ENCODE data around the gene AGBL1. TPM values are rescaled to one million over a fixed set of nuclear protein-coding genes. Genes with fewer than 3 reads are reported as not detected.
A peak's percentile ranks its signal among the peaks of the same experiment; 100 is the strongest.

The AGBL1 gene
- polyA plus RNA-seq, 4 donors: 0.06 to 0.09 (median 0.09) TPM; not detected in 1

DNA sequence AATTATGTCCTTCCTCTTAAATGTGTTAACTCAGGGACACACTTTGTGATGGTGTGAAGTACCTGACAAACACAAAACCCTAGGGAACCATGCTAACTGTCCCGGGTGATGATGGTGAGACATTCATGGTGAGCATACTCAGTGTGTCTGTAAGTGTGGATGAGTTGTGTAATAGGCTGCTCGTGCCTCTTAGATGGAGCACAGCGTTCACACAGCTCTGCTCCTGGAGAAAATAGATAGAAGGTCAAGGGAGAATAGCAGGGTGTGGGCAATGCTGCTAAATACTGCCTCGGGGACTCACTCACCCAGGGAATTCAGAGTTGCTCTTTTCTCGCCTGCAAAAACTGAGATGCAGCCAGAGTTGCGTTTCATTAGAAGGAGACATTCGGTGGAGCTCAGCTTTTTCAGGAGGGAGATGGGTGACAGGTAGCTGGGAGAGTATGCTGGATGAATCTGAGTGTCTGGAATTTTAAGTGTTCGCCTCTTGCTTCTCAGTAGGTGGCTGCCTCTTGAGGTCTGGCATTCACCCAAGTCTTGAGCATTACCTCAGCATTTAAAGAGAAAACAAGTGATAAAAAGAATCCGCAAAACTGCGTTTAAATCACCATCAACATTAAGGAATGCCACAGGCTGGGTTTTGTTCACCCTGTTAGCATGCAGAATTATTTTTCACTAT is 813.2 kb downstream of the AGBL1 start:
- DNase-seq (ENCODE audit: low read depth in 4 of 4, low spot score in 3 of 4): no peak

DNA sequence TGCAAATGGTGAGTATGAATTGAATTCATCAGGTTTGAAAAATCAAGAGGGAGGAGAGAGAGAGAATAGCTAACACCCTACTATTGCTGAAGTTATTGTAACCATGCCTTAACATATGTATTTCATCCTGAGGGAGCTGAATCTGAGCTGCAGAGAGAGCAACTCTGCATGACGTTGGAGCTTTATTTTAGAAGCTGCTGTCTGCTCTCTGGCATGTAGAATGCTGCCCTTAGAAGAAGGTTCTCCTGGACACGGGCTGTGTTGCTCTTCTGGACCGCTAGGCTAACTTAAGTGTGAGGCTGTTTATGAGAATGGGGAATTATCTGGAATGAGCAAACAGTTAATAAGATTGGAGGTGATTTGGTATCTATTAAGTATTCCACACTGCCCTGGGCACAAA is 814.6 kb downstream of the AGBL1 start:
- DNase-seq (ENCODE audit: low read depth in 4 of 4, low spot score in 3 of 4): no peak

DNA sequence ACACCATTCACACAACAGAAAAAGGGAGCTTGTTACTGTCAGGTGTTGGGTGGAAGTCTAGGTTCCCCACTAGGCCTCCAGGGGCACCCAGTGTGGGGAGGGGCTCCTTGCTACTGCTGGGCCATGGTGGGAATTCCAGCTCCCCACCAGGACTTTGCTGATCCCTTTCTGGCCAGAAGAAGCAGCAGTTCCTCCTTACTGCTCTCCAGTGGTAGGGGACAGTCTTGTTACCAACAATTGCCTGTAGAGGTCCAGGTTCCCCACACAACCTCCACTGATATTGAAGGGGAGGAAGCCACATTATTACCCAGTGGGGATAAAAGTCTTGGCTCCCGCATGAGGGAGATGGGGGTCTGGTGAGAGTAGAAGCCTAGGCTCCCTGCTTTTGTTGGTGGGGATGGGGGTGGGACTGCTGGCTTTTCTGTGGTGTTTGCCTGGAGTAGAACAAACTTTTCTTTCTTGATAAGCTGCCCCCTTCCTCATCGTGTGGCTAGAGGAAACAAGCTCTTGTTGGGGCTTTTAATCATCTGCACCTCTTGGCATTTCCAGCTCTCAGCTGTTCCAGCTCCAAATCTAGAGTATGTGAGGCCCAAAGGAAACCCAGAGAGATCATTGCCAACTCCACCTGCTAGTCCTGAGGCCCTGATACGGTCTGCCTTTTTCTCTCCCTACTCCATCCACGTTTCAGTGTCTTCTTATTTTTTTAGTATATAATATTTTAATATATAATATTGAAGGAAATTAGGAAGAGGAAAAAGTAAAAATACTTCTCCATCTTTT is 824.2 kb downstream of the AGBL1 start:
- no peak for DNase-seq (ENCODE audit: low read depth in 4 of 4, low spot score in 3 of 4)

DNA sequence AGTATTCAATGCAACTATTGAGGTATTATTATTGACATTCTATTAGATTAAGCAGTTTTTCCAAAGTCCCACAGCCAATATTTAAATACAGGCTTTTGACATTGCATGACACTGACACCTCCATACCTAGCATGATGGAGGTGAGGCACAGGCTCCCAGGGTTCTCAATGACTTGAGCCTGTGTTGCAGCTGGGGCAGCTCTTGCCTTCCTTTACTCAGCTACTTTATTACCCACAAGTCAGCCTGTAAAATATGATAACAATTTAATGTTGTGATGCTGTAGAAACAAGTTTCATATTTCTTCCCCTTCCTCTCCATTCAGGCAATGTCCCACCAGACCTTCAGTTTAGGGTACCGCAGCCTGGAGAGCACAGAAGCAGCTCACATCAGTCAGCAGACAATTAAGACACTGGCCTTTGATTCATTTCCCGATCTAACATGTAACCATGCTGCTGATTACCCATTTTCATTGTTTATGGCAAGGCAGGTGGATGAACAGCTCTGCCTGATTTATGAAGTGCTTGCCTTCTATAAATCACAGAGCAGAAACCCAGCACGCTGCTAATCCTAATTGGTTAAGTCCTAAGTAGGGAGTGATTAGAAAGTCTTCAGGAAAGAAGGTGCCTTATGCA is 826.1 kb downstream of the AGBL1 start:
- DNase-seq (ENCODE audit: low read depth in 4 of 4, low spot score in 3 of 4): no peak

DNA sequence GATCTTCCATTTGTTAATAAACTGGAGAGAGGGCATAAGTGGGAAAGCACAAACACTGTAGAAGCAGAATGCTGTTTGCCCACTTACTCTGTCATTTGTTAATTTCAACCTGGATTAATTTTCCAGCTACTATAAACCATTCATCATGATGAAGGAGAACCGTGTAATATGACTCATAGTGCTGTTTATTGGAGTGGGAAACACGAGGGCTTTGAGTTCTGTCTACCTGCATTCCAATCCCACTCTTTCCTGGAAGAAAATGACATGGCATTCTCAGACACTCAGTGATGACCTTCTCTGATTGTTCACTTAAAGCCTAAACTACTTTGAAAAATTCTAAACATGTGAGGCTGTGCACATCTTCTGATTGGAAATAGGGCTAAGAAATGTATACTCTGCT is 826.7 kb downstream of the AGBL1 start:
- no peak for DNase-seq (ENCODE audit: low read depth in 4 of 4, low spot score in 3 of 4)

DNA sequence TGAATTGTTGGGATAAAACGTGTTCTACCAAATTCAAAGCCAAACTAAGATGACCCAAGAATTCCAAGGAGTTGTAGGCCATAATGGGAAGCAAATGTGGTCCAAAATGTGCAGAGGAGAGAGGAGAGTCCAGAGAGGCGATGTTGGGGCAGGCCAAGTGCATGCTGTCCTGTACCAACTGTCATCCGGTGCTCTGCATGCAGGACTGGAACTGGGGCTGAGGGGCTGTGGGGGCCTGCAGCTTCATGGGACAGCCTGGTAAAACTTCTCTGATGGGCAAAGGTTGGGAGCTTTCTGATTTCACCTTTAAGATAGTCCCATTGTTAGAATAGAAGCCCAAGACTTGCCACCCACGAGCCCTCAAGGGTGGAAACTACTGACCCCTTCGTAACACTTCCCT is 831.4 kb downstream of the AGBL1 start:
- no peak for DNase-seq (ENCODE audit: low read depth in 4 of 4, low spot score in 3 of 4)

DNA sequence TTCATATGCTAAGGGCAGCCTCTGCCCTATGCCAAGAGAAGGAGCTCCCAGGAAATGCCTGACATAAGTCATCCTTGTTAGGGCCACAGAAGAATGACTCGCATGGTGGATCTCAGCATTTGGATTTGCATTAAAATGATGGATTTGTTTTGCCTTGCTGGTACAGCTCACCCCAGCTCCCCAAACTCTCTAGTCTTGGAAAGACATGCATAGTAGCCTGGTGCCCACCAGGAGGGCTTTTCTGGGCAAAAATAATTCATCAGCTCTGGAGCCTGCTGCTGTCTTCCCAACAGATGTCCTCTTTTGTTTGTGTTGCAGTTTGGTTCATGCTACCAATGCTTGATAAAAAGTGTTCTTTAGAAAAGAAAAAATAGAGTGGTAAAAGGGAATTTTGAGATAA is 833.0 kb downstream of the AGBL1 start:
- DNase-seq (ENCODE audit: low read depth in 4 of 4, low spot score in 3 of 4): no peak

DNA sequence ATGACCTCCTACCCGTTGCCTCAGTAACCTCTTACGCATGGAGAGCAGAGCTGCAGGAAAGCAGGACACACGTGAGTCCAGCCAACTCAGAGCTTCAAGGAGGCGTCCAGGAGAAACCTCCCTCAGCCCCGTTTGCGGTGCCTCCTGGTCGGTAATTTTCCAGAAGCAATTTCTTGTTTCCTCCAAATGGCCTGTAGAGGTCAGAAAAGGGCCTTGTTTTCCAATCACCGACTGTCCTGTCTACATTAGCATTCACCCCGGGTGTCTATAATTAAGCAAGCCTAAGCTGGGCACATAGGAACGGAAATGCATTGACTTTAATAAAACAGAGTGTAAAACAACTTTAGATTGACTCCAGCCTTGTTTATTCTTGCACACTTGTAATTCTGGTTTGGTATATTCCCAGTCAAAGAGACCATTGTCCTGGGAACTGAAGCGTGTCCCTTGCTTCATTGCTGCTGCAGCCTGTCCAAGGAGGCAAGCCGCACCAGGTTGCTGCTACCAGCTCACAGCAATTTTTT is 836.2 kb downstream of the AGBL1 start:
- peak in 3 of 4 donors; percentile 29 to 52 (median 33) for DNase-seq (ENCODE audit: low read depth in 4 of 4, low spot score in 3 of 4)

DNA sequence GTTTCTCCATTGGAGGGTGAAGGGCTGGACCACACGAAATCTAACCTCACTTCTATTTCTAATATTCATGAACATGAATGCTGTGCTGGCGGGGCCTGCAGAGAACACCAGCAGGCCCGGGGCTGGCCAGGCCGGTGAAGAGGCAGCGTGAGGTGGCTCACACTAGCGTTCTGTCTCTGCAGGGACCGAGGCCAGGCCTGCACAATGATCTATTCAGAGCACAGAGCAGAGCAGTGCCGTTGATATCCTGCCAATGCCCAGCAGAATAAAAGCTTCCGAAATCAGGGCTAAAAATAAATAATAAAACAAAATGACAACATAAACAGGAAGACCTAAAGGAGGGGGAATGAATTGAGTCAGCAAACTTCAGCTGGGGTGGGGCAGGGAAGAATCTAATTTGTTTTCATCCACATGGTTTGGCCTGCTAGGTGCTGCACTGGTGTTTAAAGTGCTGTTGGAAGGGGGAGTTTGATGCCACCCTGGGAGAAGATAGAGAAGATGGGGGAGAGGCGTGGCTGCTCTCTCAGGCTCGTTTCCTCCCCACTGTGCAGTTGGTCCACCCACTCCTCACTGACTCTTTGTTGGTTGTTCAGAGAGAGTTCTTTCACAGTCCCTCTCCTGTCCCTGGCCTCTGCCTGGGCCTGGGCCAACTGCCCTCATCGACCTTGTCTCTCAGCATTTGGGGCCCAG is 837.1 kb downstream of the AGBL1 start:
- no peak for DNase-seq (ENCODE audit: low read depth in 4 of 4, low spot score in 3 of 4)

DNA sequence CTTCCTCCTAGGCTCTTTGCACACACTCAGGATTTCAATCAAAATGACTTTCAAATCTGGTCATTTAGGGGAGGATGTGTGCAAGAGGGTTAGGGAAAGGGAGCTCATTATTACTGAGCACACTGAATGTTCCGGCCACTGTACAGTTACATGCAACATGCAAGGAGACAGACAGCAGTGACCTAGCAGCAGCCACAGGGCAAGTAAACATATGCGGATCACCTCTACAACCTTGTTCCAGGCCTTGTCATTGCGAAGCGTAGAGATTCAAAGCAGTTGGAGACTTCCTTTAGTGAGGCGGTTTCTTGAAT is 837.6 kb downstream of the AGBL1 start:
- no peak for DNase-seq (ENCODE audit: low read depth in 4 of 4, low spot score in 3 of 4)

DNA sequence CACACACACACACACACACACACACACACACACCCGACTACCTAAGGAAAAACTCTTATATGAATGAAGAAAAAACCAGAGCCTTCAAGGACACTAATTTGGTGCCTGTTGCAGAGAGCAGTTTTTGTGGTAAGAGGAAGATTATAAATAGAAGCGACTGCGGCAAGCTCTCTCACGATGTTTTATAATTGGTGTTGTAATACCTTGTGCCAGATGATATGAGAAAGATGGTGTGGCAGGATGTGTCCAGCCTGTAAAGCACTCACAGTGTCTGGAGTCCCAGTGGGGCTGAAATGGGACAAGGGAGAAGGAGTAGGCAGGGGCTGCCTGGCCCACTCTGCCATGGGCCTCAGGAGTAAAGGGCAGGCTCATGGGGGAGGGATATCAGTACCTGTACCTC is 839.9 kb downstream of the AGBL1 start:
- no peak for DNase-seq (ENCODE audit: low read depth in 4 of 4, low spot score in 3 of 4)

DNA sequence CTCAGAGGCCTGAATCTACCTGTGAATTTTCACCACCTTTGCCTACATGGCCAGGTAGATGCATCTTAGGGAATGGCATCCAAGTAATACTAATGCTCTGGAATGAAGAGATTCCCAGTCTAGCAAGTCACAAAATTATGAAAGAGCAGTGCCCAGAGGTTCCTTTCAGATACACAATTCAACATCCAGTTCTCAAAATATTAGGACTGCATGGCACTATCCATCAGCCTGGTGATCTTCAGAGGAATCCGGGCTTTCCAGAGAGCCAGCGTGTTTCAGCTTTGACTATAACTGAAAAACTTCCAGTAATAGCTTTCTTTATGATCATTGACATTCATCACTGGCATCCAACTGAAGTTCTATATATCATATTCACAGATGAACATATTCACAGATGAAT is 849.8 kb downstream of the AGBL1 start:
- DNase-seq (ENCODE audit: low read depth in 4 of 4, low spot score in 3 of 4): no peak

DNA sequence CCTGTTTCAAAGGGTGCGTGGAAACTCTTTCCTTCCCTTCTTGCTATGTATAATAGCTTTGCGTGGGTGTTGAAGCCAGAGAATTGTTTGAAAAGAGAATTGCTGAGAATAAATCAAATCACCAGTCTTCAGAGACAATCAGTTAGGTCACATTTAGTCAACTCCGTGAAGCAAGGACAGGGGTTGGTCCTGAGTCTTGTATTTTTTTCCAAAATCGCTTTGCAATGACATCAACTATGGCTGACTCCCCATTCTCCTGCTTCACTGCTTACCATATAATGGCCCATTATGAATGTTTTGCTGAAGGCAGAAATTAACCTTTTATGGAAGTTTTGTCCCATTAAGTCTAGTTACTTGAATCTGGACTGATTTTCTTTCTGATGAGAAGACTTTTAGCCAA is 852.8 kb downstream of the AGBL1 start:
- no peak for DNase-seq (ENCODE audit: low read depth in 4 of 4, low spot score in 3 of 4)

DNA sequence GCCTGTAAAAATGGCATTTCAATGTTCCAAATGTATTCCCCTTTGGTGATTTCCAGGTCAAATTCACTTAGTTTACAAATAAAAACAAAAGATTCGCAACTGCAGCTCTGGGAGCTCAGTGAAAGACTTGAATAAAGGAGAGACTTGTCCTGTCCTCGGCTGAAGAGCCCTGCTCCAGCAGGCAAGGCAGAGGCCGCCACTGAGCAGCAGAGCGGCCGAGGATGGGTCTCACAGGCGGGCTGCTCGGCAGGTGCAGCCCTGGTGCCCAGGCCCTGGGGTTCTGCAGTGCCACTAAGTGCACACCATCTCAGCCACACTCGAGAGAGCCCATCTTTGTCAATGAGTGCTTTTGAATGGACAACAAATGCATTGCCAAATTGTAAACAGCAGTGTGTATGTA is 856.2 kb downstream of the AGBL1 start:
- DNase-seq (ENCODE audit: low read depth in 4 of 4, low spot score in 3 of 4): no peak

DNA sequence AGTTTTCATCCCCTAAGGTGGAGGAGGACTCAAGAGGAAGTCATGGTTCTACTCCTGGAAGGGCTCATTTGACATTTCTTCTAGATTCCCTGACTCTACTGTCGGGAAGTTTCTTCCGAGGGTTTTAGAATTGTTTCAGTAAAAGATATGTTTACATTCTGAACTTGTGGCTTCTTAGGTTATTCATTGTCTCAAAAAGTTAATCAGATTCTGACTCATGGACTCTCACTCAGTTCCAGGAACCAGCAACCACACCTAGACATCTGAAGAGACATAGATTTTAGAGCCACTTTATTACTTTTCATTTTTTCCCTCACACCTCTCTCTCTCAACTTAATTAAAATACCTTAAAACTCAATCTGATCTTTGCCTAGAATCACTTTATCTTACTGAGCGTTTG is 862.6 kb downstream of the AGBL1 start:
- DNase-seq (ENCODE audit: low read depth in 4 of 4, low spot score in 3 of 4): no peak

DNA sequence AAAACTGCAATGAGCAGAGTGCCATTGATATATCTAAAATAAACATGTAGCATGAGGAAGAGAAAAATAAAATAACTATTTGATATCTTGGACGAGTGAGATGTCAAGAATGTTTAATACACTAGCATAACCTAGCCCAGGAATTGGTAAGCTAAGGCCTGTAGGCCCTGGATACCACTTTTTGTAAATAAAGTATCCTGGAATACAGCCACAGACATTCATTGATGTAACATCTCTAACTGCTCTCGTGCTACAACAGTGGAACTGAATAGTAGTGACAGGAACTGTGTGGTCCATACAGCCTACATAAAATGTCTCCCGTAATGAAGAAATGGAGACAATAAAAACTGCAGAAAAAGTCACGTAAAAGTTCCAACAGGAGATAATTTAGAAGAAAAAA is 869.0 kb downstream of the AGBL1 start:
- no peak for DNase-seq (ENCODE audit: low read depth in 4 of 4, low spot score in 3 of 4)

DNA sequence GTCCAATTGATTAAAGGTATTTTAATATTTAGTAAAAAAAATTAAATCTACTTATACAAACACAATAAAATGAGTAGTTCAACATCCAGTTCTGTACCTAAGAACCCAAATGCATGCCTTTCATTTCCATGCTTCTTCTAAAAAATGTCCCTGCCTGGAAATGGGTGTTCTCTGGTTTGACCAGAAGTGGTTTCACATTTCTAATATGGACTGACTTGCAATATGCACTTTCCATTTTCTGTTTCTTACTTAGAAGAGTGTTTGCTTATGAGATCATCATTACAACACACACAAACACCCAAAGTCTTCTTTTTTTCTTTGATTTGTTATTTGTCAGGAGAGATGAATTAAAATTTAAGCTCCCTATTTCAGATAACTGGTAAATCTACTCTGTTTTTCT is 879.6 kb downstream of the AGBL1 start:
- no peak for DNase-seq (ENCODE audit: low read depth in 4 of 4, low spot score in 3 of 4)

DNA sequence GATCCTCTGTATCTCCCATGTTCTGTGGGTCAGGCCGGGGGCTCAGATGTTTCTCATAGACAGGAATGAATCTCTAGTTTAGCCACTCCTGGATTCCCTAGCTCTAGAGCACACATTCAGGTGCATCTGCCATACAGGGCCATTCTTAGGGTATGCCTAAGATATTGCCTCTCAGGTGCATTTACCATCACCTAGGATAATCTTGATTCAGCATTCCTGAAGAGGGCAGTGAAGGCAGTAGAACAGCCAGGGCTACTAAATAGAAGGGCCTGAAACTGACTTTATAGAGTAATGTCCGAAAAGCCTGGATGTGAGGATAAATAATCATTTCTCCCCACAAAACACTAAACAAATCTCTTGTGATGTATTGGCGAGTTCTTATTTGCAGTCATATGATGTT is 882.0 kb downstream of the AGBL1 start:
- no peak for DNase-seq (ENCODE audit: low read depth in 4 of 4, low spot score in 3 of 4)

DNA sequence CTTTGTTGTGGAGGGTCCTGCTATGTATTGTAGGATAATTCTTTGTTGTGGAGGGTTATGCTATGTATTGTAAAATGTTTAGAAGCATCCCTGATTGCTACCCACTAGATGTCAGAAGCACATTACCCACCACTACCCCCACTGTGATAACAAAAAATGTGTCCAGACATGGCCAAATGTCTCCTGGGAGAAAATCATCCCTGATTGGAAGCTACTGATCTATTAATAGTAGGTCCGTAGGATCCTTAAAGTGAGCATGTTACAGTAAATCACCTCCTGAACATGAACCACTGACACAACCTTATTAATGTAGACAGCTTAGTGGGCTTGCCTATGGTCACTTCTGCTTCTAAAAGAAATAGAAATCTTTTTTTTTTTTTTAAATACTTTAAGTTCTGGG is 884.6 kb downstream of the AGBL1 start:
- no peak for DNase-seq (ENCODE audit: low read depth in 4 of 4, low spot score in 3 of 4)

DNA sequence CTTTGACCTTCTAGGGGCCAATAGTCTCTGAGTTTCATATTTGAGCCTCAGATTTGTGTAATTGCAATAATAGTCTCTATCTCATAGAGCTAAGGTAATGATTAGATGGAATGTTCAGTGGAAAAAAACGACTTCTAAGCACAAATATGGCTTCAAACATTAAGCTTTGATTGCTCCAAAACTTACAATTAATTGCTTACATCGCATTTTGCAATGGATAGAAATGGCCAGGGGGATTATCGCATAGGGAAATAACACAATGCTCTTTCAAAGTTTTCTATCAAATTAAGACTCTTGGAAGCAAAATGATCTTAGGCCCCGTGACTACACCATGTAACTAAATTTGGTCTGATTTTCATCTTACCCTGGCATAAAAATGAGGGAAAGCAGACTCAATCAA is 888.6 kb downstream of the AGBL1 start:
- no peak for DNase-seq (ENCODE audit: low read depth in 4 of 4, low spot score in 3 of 4)

DNA sequence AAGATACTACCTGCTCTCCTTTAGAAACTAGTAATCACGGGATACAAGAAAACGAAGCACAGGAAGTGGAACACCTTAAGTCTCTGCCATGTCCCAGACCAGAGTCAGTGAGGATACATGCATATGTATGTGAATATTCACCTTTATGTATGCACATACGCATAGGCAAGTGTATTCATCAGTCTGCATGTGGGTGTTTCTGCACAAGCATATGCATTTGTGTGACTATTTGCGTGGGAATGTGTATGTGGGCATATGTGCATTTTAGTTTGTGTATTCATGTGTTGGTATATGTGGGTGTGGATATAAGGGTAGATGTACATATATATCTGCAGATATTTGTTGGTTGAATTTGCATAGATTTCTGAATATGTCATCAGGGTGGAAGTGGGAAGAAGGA is 889.7 kb downstream of the AGBL1 start:
- no peak for DNase-seq (ENCODE audit: low read depth in 4 of 4, low spot score in 3 of 4)

Data from left renal pelvis (tissue), 4 donors.